ENCODE data around the gene ARHGEF12. TPM values are rescaled to one million over a fixed set of nuclear protein-coding genes. Genes with fewer than 3 reads are reported as not detected.
A peak's percentile ranks its signal among the peaks of the same experiment; 100 is the strongest.

The ARHGEF12 gene
- total and polyA plus RNA-seq, 10 of the 15 experiments (the other 5 are each of a cell fraction or from before 2014, with no cell fraction given): 2.7 to 40.8 (median 20.9) TPM

GRCh38 chr11:120511116-120511819 lies 175.1 kb downstream of the ARHGEF12 start, which contains the start of gene GRIK4:
GRIK4 (plus strand) TSS chr11:120511748; CDS start chr11:120660319, 148,571 bp downstream.
- Histone ChIP-seq H2AFZ (ENCODE audit: control insufficient read depth, low read depth, low read length) (no peak within 1 kb of the TSS), H3K79me2 (ENCODE audit: control insufficient read depth, insufficient read depth, low read length) (no peaks in the 10 kb centered on the region), H4K20me1 (ENCODE audit: control insufficient read depth, insufficient read depth) (no peaks in the 10 kb centered on the region; the same call in 1 of the 2 replicates), H3K27me3 (replicated peaks in 1 of 2; ENCODE audit: control insufficient read depth in 2 of 2, insufficient read depth in 2 of 2, low read length in 1 of 2) (no peaks in the 10 kb centered on the region), H3K9ac (ENCODE audit: control insufficient read depth, insufficient read depth, low read length) (no peak within 1 kb of the TSS), H3K27ac (ENCODE audit: control insufficient read depth, insufficient read depth) (no peak within 1 kb of the TSS), H3K9me3 (replicated peaks; ENCODE audit: control insufficient read depth, insufficient read depth, low read length) (no peaks in the 10 kb centered on the region), H3K4me1 (ENCODE audit: control insufficient read depth, insufficient read depth, low read length) (no peaks in the 10 kb centered on the region; the same call in 1 of the 2 replicates), H3K4me2 (ENCODE audit: control insufficient read depth, insufficient read depth) (peak within 1 kb of the TSS; percentile 53; the same call in 1 of the 2 replicates), H3K4me3 (peak within 1 kb of the TSS; percentile 16; the same call in 1 of the 2 replicates), H3K36me3 (ENCODE audit: control insufficient read depth in 2 of 2, insufficient read depth in 2 of 2, low read length in 1 of 2) (no peaks in the 10 kb centered on the region; a peak in 1 of 4 replicates)
- ChIA-PET SMC1A (ENCODE audit: uncharacterized antibody, unreplicated experiment) (interaction anchor here (0.6 to 5.1 kb wide), 9 partner anchors 14 to 683 kb away, joined by 3 to 32 read pairs (median 4); no protein-coding TSS in a partner anchor), RAD21 (ENCODE audit: unreplicated experiment) (interaction anchor here (0.5 to 5.0 kb wide), 17 partner anchors 9 to 683 kb away, joined by 3 to 64 read pairs (median 4); partner anchors contain the start of gene ARHGEF12), POLR2A (interaction anchor here (1.0 kb wide), 1 partner anchor 91 kb away, joined by 3 read pairs; no protein-coding TSS in a partner anchor), CTCF (interaction anchor here (0.9 to 8.9 kb wide), 22 partner anchors 8 to 683 kb away, joined by 3 to 95 read pairs (median 5); partner anchors contain the start of gene ARHGEF12)
- WGBS (ENCODE audit: insufficient coverage, insufficient replicate concordance, low lambda C conversion rate, missing lambda C conversion rate): 2% methylated on average over 57 of the region's 95 CpGs
- intact Hi-C loops (cut with micrococcal nuclease; ENCODE audit: unreplicated experiment) (loop anchor here (1.0 to 5.0 kb wide), 9 partner anchors 102 to 684 kb away; no protein-coding TSS in a partner anchor), in situ Hi-C loops (cut with MboI) (loop anchor here (10.0 kb wide), 1 partner anchor 174 kb away; no protein-coding TSS in a partner anchor)
- FAIRE-seq (no peak), ATAC-seq (peak; percentile 95), DNase-seq (ENCODE audit: low read depth, low spot score) (no peak)
- no TSS peak for BruUV-seq (replicated peaks)
- TF ChIP-seq BCL11A (IDR thresholded peaks at IDR 0.05; ENCODE audit: low read depth, low read length): no peak
- peak; percentile 99 for TF ChIP-seq RAD21 (IDR thresholded peaks at IDR 0.05; ENCODE audit: insufficient read depth, low read depth, low read length)
- TF ChIP-seq YBX1 (IDR thresholded peaks at IDR 0.05): no peak
- TF ChIP-seq CHD1 (IDR thresholded peaks at IDR 0.05; ENCODE audit: low read depth, low read length): 0 out of 2 replicates have a peak, but pooled peaks have one; percentile 46
- TF ChIP-seq BACH1 (IDR thresholded peaks at IDR 0.05; ENCODE audit: borderline replicate concordance): peak; percentile 31; the same call in 1 of the 2 replicates
- TF ChIP-seq EGR1 (IDR thresholded peaks at IDR 0.05; ENCODE audit: borderline replicate concordance in 1 of 2, low read depth in 2 of 2, low read length in 2 of 2): peak in 1 of 2 experiments; percentile 34; a peak in 1 of 3 replicates
- TF ChIP-seq ETV6 (conservative IDR thresholded peaks at IDR 0.05 in 1 of 2, IDR thresholded peaks at IDR 0.05 in 1 of 2; ENCODE audit: borderline replicate concordance in 1 of 2, low read depth in 1 of 2): no peak
- no peak for TF ChIP-seq EZH2 (IDR thresholded peaks at IDR 0.05; ENCODE audit: borderline replicate concordance, control insufficient read depth, low read depth, low read length)
- 0 out of 3 replicates have a peak, but pooled peaks have one; percentile 24 for TF ChIP-seq POU2F2 (IDR thresholded peaks at IDR 0.05; ENCODE audit: borderline replicate concordance, low read depth, low read length)
- peak; percentile 69 for TF ChIP-seq YY1 (IDR thresholded peaks at IDR 0.05; ENCODE audit: low read depth, low read length)
- TF ChIP-seq SMARCA5 (IDR thresholded peaks at IDR 0.05): peak; percentile 74
- TF ChIP-seq ZNF592 (IDR thresholded peaks at IDR 0.05): 0 out of 2 replicates have a peak, but pooled peaks have one; percentile 20
- TF ChIP-seq CTCF (IDR thresholded peaks at IDR 0.05 in 2 of 3, conservative IDR thresholded peaks at IDR 0.05 in 1 of 3; ENCODE audit: control insufficient read depth in 2 of 3, extremely low read depth in 1 of 3, insufficient read depth in 1 of 3, low read depth in 3 of 3, low read length in 3 of 3): peak; percentile 88 to 98 (median 92)
- TF ChIP-seq MLLT1 (IDR thresholded peaks at IDR 0.05): peak; percentile 7; the same call in 1 of the 2 replicates
